HepG2 (cell line): Measurements from ENCODE around the gene PPP4R4. TPM values are rescaled to one million over a fixed set of nuclear protein-coding genes. Genes with fewer than 3 reads are reported as not detected.
A peak's percentile ranks its signal among the peaks of the same experiment; 100 is the strongest.

ENCODE experiments used
- ATAC-seq: fragments of 200-7000 bp; cut with Tn5 transposase; 3 replicates; pipeline ENCODE4 v1.9.1; 2020; ENCODE audit warnings: mild to moderate bottlenecking, moderate library complexity
- BruUV-seq: library from RNA; stranded (reverse); fragments of 400-500 nt; replicated peaks from 2 replicates; lab custom pipeline; 2021; lab: Mats Ljungman, UMichigan
- CTCF ChIA-PET: fragments of 300-600 bp; formaldehyde crosslinking; extraction: SDS; loops from one replicate; lab custom pipeline; 2021; ENCODE audit warnings: low total read pairs, inconsistent platforms, low intra/inter-chr PET ratio; lab: Yijun Ruan, JAX
- POLR2A ChIA-PET: fragments of 350-600 bp; sonication (Branson Sonifier 250); formaldehyde crosslinking; loops from one replicate; lab custom pipeline; 2020; ENCODE audit warnings: antibody characterized with exemption, inconsistent platforms; lab: Yijun Ruan, JAX
- DNase-seq: peaks from one replicate; pipeline ENCODE4 v3.0.0-alpha.2; 2015; ENCODE audit warnings: low spot score
- FAIRE-seq: peaks from 3 replicates; lab custom pipeline; 2011; peaks lifted over from hg19 to GRCh38; lab: Jason Lieb, UNC
- H2AFZ ChIP-seq: one replicate; pipeline ENCODE4 v1.6.1; 2011; ENCODE audit warnings: low read length, inconsistent platforms
- H3K27ac ChIP-seq: fragments of 300-600 bp; 3 replicates; pipeline ENCODE4 v1.8.0; 2011; ENCODE audit warnings: mixed run types, mild to moderate bottlenecking, mixed read lengths, low read length, inconsistent platforms; ENCODE audit not compliant: insufficient read depth; ENCODE audit errors: extremely low read length
- H3K27me3 ChIP-seq, 2 experiments: fragments of 200-600 bp in 1 of 2; 2 replicates in 1 of 2; 3 replicates in 1 of 2; pipeline versions ENCODE4 v1.6.0 to v1.8.0; 2011; ENCODE audit warnings: low read length in 2 of 2, mild to moderate bottlenecking in 2 of 2, moderate library complexity in 2 of 2, inconsistent platforms in 1 of 2; ENCODE audit not compliant: insufficient read depth in 2 of 2, control insufficient read depth in 1 of 2
- H3K36me3 ChIP-seq, 2 experiments: fragments of 200-600 bp in 1 of 2; replicated peaks in 1 of 2; 2 replicates in 1 of 2; 3 replicates in 1 of 2; pipeline versions ENCODE4 v1.5.1 to v1.8.0; 2011; ENCODE audit warnings: low read length in 2 of 2, inconsistent platforms in 1 of 2; ENCODE audit not compliant: insufficient read depth in 2 of 2, control insufficient read depth in 1 of 2
- H3K4me1 ChIP-seq: 2 replicates; pipeline ENCODE4 v1.5.1; 2012; ENCODE audit warnings: low read length, inconsistent platforms; ENCODE audit not compliant: insufficient read depth
- H3K4me2 ChIP-seq: 2 replicates; pipeline ENCODE4 v1.6.0; 2011; ENCODE audit warnings: low read depth, low read length, inconsistent platforms
- H3K4me3 ChIP-seq, 3 experiments: fragments of 200-600 bp in 1 of 3; sonication (generic), shearing (Covaris generic) in 1 of 3; replicated peaks in 1 of 3; 2 replicates each; pipeline ENCODE4 v1.5.1; 2011 to 2016; ENCODE audit warnings: low read length in 3 of 3, inconsistent platforms in 2 of 3, low read depth in 2 of 3, mild to moderate bottlenecking in 2 of 3, control low read depth in 1 of 3, mixed read lengths in 1 of 3; ENCODE audit not compliant: insufficient read depth in 1 of 3
- H3K79me2 ChIP-seq: one replicate; pipeline ENCODE4 v1.6.1; 2011; ENCODE audit warnings: low read length, inconsistent platforms; ENCODE audit not compliant: insufficient read depth
- H3K9ac ChIP-seq: 2 replicates; pipeline ENCODE4 v1.6.0; 2011; ENCODE audit warnings: mild to moderate bottlenecking, low read depth, low read length, inconsistent platforms; ENCODE audit not compliant: insufficient read depth
- H3K9me3 ChIP-seq: 2 replicates; pipeline ENCODE4 v1.5.1; 2012; ENCODE audit warnings: mild to moderate bottlenecking, low read length
- H4K20me1 ChIP-seq: 2 replicates; pipeline ENCODE4 v1.6.0; 2011; ENCODE audit warnings: inconsistent platforms, mild to moderate bottlenecking, low read length, moderate library complexity; ENCODE audit not compliant: insufficient read depth
- CREM ChIP-seq, 2 experiments: sonication (generic) in 1 of 2; formaldehyde crosslinking in 1 of 2; IDR thresholded peaks; 2 replicates each; pipeline versions ENCODE4 v1.4.0 to v1.6.1; 2016 to 2020; ENCODE audit warnings: antibody characterized with exemption in 1 of 2, mild to moderate bottlenecking in 1 of 2, missing genetic modification reagents in 1 of 2
- ELF3 ChIP-seq: IDR thresholded peaks from 2 replicates; pipeline ENCODE4 v1.6.1; 2016; ENCODE audit warnings: missing genetic modification reagents, missing compliant biosample characterization
- GATA4 ChIP-seq: sonication (generic); IDR thresholded peaks from 2 replicates; pipeline ENCODE4 v1.6.1; 2016; ENCODE audit warnings: antibody characterized with exemption, low read depth, borderline replicate concordance
- KDM5B ChIP-seq: sonication (generic); formaldehyde crosslinking; IDR thresholded peaks from 2 replicates; pipeline ENCODE4 v1.4.0; 2020; ENCODE audit warnings: missing genetic modification reagents, mild to moderate bottlenecking, borderline replicate concordance
- PPARG ChIP-seq: conservative IDR thresholded peaks from 2 replicates; pipeline ENCODE4 v1.6.1; 2016; ENCODE audit warnings: missing biosample characterization, missing genetic modification reagents
- RAD21 ChIP-seq: fragments of 450-650 bp; formaldehyde crosslinking; IDR thresholded peaks from 2 replicates; pipeline ENCODE4 v1.5.0; 2020; ENCODE audit warnings: mild to moderate bottlenecking
- SP5 ChIP-seq: IDR thresholded peaks from 2 replicates; pipeline ENCODE4 v1.6.1; 2016; ENCODE audit warnings: low read depth, borderline replicate concordance
- TBP ChIP-seq: sonication (generic); formaldehyde crosslinking; IDR thresholded peaks from 2 replicates; pipeline ENCODE4 v1.5.0; 2020; ENCODE audit warnings: missing genetic modification reagents
- ZNF260 ChIP-seq: sonication (generic); formaldehyde crosslinking; IDR thresholded peaks from 2 replicates; pipeline ENCODE4 v1.4.0; 2020; ENCODE audit warnings: missing genetic modification reagents, low read depth, mild to moderate bottlenecking, borderline replicate concordance
- WGBS: methylation state at CpG from one replicate; pipeline ENCODE4 v1.1.6; 2017; ENCODE audit warnings: low lambda C conversion rate; 5-methylcytosine and 5-hydroxymethylcytosine counted together
- in situ Hi-C: cut with HindIII; loops from 2 replicates; pipeline ENCODE4 v1.10.0; 2017; ENCODE audit warnings: low pct_unique_long_range_greater_than_20kb; ENCODE audit not compliant: extremely low pct_ligation_motif_present
- intact Hi-C: fragments of 100-400 bp; cut with micrococcal nuclease; formaldehyde crosslinking; loops from one replicate; pipeline ENCODE4 v1.10.0; 2022; ENCODE audit not compliant: unreplicated experiment
- polyA plus RNA-seq, 8 experiments: library from polyadenylated mRNA; depleted of rRNA in 3 of 8; stranded (reverse) in 7 of 8; unstranded in 1 of 8; fragments of >200 nt; fragmentation: Illumina TruSeq in 4 of 8; extraction: Trizol in 4 of 8; gene quantifications; 2 replicates each; pipeline versions ENCODE4 v1.2.1 to v1.2.3, GENCODE V29; 2011 to 2016; ENCODE audit warnings: low read depth in 4 of 8, missing spikeins in 1 of 8, mixed read lengths in 1 of 8; ENCODE audit not compliant: insufficient read depth in 1 of 8
- total RNA-seq, 5 experiments: library from RNA; depleted of rRNA; stranded (reverse); fragments of >200 nt; fragmentation: Illumina TruSeq; extraction: Trizol; gene quantifications; 2 replicates each; pipeline ENCODE4 v1.2.3, GENCODE V29; 2016; ENCODE audit warnings: low read depth in 1 of 5
- TF ChIP-seq, protein P1 (sequence below): sonication (generic); formaldehyde crosslinking; IDR thresholded peaks from 2 replicates; pipeline ENCODE4 v1.5.1; 2020; ENCODE audit warnings: mild to moderate bottlenecking, missing genetic modification reagents, borderline replicate concordance
- TF ChIP-seq, protein P2 (sequence below): sonication (generic); formaldehyde crosslinking; IDR thresholded peaks from 2 replicates; pipeline ENCODE4 v1.4.0; 2020; ENCODE audit warnings: mild to moderate bottlenecking, missing genetic modification reagents

PPP4R4 gene
- total and polyA plus RNA-seq, 2 of the 13 experiments (the other 11 are each of a cell fraction or from before 2014, with no cell fraction given): 9.5 to 19.8 TPM

DNA sequence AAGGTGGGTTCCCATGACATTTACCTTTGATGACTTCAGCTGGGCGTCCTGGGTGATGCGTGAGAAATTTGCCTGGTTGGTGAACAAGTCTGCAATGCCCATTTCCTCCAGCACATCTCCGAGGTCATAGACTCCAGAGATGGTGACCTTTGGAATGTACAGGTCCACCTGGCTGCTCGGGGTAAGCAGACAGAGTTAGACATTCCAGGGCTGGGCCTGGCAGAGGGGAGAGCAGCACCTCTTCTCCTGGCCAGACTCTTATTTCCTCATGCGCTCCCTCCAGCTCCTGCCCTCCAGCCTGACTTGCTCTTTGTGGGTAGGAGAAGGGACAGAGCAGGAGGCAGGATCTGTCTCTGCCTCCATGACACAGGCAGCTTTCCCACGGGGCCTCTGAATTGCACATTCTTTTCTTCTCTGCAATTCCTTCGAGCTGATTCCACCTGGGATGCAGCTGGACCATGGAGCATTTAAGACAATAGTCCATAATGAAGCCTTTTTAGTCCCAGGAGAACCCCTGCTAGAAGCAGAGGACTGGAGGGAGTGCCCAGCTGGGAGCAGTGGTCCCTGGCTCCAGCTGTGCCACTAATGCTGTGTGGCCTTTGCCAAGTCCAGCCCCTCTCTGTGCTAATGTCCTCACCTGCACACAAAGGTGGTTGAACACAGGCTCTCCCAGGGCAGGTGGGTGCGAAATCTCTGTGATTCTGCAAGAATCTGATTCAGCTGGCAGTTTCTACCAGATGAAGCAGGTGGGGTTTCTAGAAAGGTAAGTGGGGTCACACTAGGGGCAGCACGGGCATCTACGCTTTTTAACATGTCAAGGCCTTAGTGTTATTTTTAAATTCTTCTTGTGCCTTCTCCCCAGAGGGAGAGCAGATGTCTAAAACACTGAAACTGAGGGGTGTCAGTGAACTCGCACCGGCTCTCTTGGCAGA is 132.2 kb downstream of the PPP4R4 start (continued):
- no peak for TF ChIP-seq ZNF260 (CRISPR knock-in tag)

- peak; percentile 87 for FAIRE-seq
- DNase-seq: peak; percentile 50
- CTCF ChIA-PET: interaction anchor here (1.0 to 1.9 kb wide), 5 partner anchors 105 to 253 kb away, joined by 3 to 14 read pairs (median 5); no protein-coding TSS in a partner anchor
- TF ChIP-seq PPARG (CRISPR knock-in tag): 0 out of 2 replicates have a peak, but pooled peaks have one; percentile 14
- TF ChIP-seq ELF3 (CRISPR knock-in tag): 0 out of 2 replicates have a peak, but pooled peaks have one; percentile 49
- TF ChIP-seq SP5 (CRISPR knock-in tag): 0 out of 2 replicates have a peak, but pooled peaks have one; percentile 4
- TF ChIP-seq, protein P1, sequence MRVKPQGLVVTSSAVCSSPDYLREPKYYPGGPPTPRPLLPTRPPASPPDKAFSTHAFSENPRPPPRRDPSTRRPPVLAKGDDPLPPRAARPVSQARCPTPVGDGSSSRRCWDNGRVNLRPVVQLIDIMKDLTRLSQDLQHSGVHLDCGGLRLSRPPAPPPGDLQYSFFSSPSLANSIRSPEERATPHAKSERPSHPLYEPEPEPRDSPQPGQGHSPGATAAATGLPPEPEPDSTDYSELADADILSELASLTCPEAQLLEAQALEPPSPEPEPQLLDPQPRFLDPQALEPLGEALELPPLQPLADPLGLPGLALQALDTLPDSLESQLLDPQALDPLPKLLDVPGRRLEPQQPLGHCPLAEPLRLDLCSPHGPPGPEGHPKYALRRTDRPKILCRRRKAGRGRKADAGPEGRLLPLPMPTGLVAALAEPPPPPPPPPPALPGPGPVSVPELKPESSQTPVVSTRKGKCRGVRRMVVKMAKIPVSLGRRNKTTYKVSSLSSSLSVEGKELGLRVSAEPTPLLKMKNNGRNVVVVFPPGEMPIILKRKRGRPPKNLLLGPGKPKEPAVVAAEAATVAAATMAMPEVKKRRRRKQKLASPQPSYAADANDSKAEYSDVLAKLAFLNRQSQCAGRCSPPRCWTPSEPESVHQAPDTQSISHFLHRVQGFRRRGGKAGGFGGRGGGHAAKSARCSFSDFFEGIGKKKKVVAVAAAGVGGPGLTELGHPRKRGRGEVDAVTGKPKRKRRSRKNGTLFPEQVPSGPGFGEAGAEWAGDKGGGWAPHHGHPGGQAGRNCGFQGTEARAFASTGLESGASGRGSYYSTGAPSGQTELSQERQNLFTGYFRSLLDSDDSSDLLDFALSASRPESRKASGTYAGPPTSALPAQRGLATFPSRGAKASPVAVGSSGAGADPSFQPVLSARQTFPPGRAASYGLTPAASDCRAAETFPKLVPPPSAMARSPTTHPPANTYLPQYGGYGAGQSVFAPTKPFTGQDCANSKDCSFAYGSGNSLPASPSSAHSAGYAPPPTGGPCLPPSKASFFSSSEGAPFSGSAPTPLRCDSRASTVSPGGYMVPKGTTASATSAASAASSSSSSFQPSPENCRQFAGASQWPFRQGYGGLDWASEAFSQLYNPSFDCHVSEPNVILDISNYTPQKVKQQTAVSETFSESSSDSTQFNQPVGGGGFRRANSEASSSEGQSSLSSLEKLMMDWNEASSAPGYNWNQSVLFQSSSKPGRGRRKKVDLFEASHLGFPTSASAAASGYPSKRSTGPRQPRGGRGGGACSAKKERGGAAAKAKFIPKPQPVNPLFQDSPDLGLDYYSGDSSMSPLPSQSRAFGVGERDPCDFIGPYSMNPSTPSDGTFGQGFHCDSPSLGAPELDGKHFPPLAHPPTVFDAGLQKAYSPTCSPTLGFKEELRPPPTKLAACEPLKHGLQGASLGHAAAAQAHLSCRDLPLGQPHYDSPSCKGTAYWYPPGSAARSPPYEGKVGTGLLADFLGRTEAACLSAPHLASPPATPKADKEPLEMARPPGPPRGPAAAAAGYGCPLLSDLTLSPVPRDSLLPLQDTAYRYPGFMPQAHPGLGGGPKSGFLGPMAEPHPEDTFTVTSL: 0 out of 2 replicates have a peak, but pooled peaks have one; percentile 20
- TF ChIP-seq RAD21 (CRISPR knock-in tag): peak; percentile 80
- TF ChIP-seq, protein P2, sequence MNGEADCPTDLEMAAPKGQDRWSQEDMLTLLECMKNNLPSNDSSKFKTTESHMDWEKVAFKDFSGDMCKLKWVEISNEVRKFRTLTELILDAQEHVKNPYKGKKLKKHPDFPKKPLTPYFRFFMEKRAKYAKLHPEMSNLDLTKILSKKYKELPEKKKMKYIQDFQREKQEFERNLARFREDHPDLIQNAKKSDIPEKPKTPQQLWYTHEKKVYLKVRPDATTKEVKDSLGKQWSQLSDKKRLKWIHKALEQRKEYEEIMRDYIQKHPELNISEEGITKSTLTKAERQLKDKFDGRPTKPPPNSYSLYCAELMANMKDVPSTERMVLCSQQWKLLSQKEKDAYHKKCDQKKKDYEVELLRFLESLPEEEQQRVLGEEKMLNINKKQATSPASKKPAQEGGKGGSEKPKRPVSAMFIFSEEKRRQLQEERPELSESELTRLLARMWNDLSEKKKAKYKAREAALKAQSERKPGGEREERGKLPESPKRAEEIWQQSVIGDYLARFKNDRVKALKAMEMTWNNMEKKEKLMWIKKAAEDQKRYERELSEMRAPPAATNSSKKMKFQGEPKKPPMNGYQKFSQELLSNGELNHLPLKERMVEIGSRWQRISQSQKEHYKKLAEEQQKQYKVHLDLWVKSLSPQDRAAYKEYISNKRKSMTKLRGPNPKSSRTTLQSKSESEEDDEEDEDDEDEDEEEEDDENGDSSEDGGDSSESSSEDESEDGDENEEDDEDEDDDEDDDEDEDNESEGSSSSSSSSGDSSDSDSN (CRISPR knock-in tag): no peak
- TF ChIP-seq TBP (CRISPR knock-in tag): no peak
- no peak for TF ChIP-seq GATA4
- TF ChIP-seq KDM5B (CRISPR knock-in tag): no peak
- no peak for TF ChIP-seq CREM (IDR thresholded peaks at IDR 0.05)
- TF ChIP-seq CREM (CRISPR knock-in tag; IDR thresholded peaks at IDR 0.05): no peak
Measured at GRCh38 chr14:94307410-94307992, 133.4 kb downstream of the PPP4R4 start.

More at GRCh38 chr14:94307410-94307992, 133.4 kb downstream of the PPP4R4 start:
- intact Hi-C loops: loop anchor here (1.0 kb wide), 3 partner anchors 127 to 271 kb away; no protein-coding TSS in a partner anchor
- Histone ChIP-seq H3K4me3 (no peak overlapping the region), H3K4me2 (no peak overlapping the region), H3K9me3 (0 out of 2 replicates have a peak, but pooled peaks cover 6% of the 10 kb centered on the region), H3K79me2 (peaks cover 5% of the 10 kb centered on the region), H3K36me3 (peaks cover 39 to 88% of the 10 kb centered on the region in 2 experiments), H2AFZ (no peak overlapping the region), H3K9ac (no peak overlapping the region), H3K4me1 (peaks cover 18% of the 10 kb centered on the region), H4K20me1 (no peaks in the 10 kb centered on the region), H3K27me3 (no peaks in the 10 kb centered on the region), H3K27ac (no peak overlapping the region)
- POLR2A ChIA-PET: interaction anchor here (1.0 to 1.7 kb wide), 3 partner anchors 15 to 171 kb away, joined by 3 to 15 read pairs (median 3); partner anchors contain the start of gene SERPINA10
- in situ Hi-C loops: loop anchor here (5.0 to 10.0 kb wide), 2 partner anchors 170 to 253 kb away; no protein-coding TSS in a partner anchor
- BruUV-seq: no TSS peak
- peak; percentile 65 for ATAC-seq
- WGBS: 39% methylated on average over 5 of the region's 5 CpGs
